ENCODE measurements around the gene SECISBP2. TPM values are rescaled to one million over a fixed set of nuclear protein-coding genes. Genes with fewer than 3 reads are reported as not detected.

SECISBP2 gene
- total RNA-seq, 1 donor from 2014 or later, result 51.1 TPM

GRCh38 chr9:89304020-89304833 lies 14.1 kb upstream of the SECISBP2 start:
- TF ChIP-seq POLR2AphosphoS5 (IDR thresholded peaks at IDR 0.05; ENCODE audit: insufficient read depth in 1 of 2, low read depth in 1 of 2) (no peak), POLR2A (IDR thresholded peaks at IDR 0.05) (no peak), CTCF (IDR thresholded peaks at IDR 0.05) (no peak)
- intact Hi-C loops (cut with DNase I), result no loop called here
- H3K4me3 ChIP-seq, result no peak overlapping the region
- H3K27me3 ChIP-seq, result no peaks in the 10 kb centered on the region
- DNase-seq (ENCODE audit: extremely low spot score in 2 of 2), result no peak
- H3K27ac ChIP-seq, result no peak overlapping the region
- no peaks in the 10 kb centered on the region for H3K9me3 ChIP-seq
- no peaks in the 10 kb centered on the region for H3K36me3 ChIP-seq
- peaks cover under 1% of the 10 kb centered on the region for H3K4me1 ChIP-seq

- intact Hi-C loops (cut with DNase I), result no loop called here
- H3K4me3 ChIP-seq, result no peak overlapping the region
- H3K4me1 ChIP-seq, result peaks cover 6% of the 10 kb centered on the region
- no peaks in the 10 kb centered on the region for H3K36me3 ChIP-seq
- no peaks in the 10 kb centered on the region for H3K9me3 ChIP-seq
- no peaks in the 10 kb centered on the region for H3K27me3 ChIP-seq
- DNase-seq (ENCODE audit: extremely low spot score in 2 of 2), result no peak
- TF ChIP-seq POLR2AphosphoS5 (IDR thresholded peaks at IDR 0.05; ENCODE audit: insufficient read depth in 1 of 2, low read depth in 1 of 2) (no peak), CTCF (IDR thresholded peaks at IDR 0.05) (no peak), POLR2A (IDR thresholded peaks at IDR 0.05) (no peak)
- no peak overlapping the region for H3K27ac ChIP-seq
These were observed 13.5 kb upstream of the SECISBP2 start for GRCh38 chr9:89304834-89305188.

- Histone ChIP-seq H3K9me3 (no peaks in the 10 kb centered on the region), H3K27me3 (no peaks in the 10 kb centered on the region), H3K27ac (no peak overlapping the region), H3K4me3 (no peak overlapping the region), H3K4me1 (peaks cover 9% of the 10 kb centered on the region), H3K36me3 (no peaks in the 10 kb centered on the region)
- intact Hi-C loops (cut with DNase I), result no loop called here
- no peak for TF ChIP-seq POLR2A (IDR thresholded peaks at IDR 0.05)
- DNase-seq (ENCODE audit: extremely low spot score in 2 of 2), result no peak
These were observed 12.4 kb upstream of the SECISBP2 start for GRCh38 chr9:89305868-89306267.

GRCh38 chr9:89309166-89309565 lies 9.1 kb upstream of the SECISBP2 start:
- no peaks in the 10 kb centered on the region for H3K27me3 ChIP-seq
- TF ChIP-seq POLR2AphosphoS5 (IDR thresholded peaks at IDR 0.05; ENCODE audit: insufficient read depth in 1 of 2, low read depth in 1 of 2), result no peak
- intact Hi-C loops (cut with DNase I), result no loop called here
- no peak overlapping the region for H3K4me3 ChIP-seq
- DNase-seq (ENCODE audit: extremely low spot score in 2 of 2), result no peak
- H3K36me3 ChIP-seq, result no peaks in the 10 kb centered on the region
- no peaks in the 10 kb centered on the region for H3K9me3 ChIP-seq
- peaks cover 23% of the 10 kb centered on the region for H3K4me1 ChIP-seq
- peak overlapping the region; percentile 98 for H3K27ac ChIP-seq

GRCh38 chr9:89309608-89310474 lies 8.5 kb upstream of the SECISBP2 start:
- no peak for DNase-seq (ENCODE audit: extremely low spot score in 2 of 2)
- Histone ChIP-seq H3K36me3 (no peaks in the 10 kb centered on the region), H3K27me3 (no peaks in the 10 kb centered on the region), H3K27ac (peak overlapping the region; percentile 98), H3K9me3 (no peaks in the 10 kb centered on the region), H3K4me3 (peak overlapping the region; percentile 69 to 76), H3K4me1 (peaks cover 23% of the 10 kb centered on the region)
- intact Hi-C loops (cut with DNase I), result no loop called here
- TF ChIP-seq POLR2A (IDR thresholded peaks at IDR 0.05) (no peak), CTCF (IDR thresholded peaks at IDR 0.05) (no peak), POLR2AphosphoS5 (IDR thresholded peaks at IDR 0.05; ENCODE audit: insufficient read depth in 1 of 2, low read depth in 1 of 2) (no peak)
